NCI-H510A (cell line): ENCODE results near the gene CDH4.

ENCODE experiments used
- DNase-seq: peaks from one replicate; lab custom pipeline; 2025; lab: John Stamatoyannopoulos, UW

The CDH4 gene

GRCh38 chr20:61918548-61918947 lies 666.5 kb downstream of the CDH4 start:
- DNase-seq = no peak

- no peak for DNase-seq
Observed at GRCh38 chr20:61919239-61919638, 667.2 kb downstream of the CDH4 start.

GRCh38 chr20:61919675-61920365 lies 667.8 kb downstream of the CDH4 start:
- DNase-seq = no peak

GRCh38 chr20:61922411-61922810 lies 670.4 kb downstream of the CDH4 start:
- no peak for DNase-seq

- DNase-seq = no peak
Observed at GRCh38 chr20:61922936-61923335, 670.9 kb downstream of the CDH4 start.

- no peak for DNase-seq
Observed at GRCh38 chr20:61923371-61924166, 671.5 kb downstream of the CDH4 start.

- DNase-seq = no peak
Observed at GRCh38 chr20:61924211-61924857, 672.3 kb downstream of the CDH4 start.

- no peak for DNase-seq
Observed at GRCh38 chr20:61924858-61925554, 672.9 kb downstream of the CDH4 start.

GRCh38 chr20:61925555-61926252 lies 673.6 kb downstream of the CDH4 start:
- no peak for DNase-seq

GRCh38 chr20:61926253-61926613 lies 674.2 kb downstream of the CDH4 start:
- DNase-seq = no peak

GRCh38 chr20:61926796-61927192 lies 674.7 kb downstream of the CDH4 start:
- DNase-seq = no peak

- no peak for DNase-seq
Observed at GRCh38 chr20:61927193-61927825, 675.2 kb downstream of the CDH4 start.

- no peak for DNase-seq
Observed at GRCh38 chr20:61927826-61928541, 675.9 kb downstream of the CDH4 start.

GRCh38 chr20:61929561-61929960 lies 677.5 kb downstream of the CDH4 start:
- DNase-seq = no peak

GRCh38 chr20:61929971-61930666 lies 678.1 kb downstream of the CDH4 start:
- DNase-seq = no peak

- no peak for DNase-seq
Observed at GRCh38 chr20:61930776-61931475, 678.9 kb downstream of the CDH4 start.

- DNase-seq = no peak
Observed at GRCh38 chr20:61931476-61932198, 679.6 kb downstream of the CDH4 start.

- DNase-seq = no peak
Observed at GRCh38 chr20:61932199-61932592, 680.1 kb downstream of the CDH4 start.
